MM.1S (cell line): Measurements from ENCODE around the gene ZMIZ1.

Experiments used
- CTCF ChIP-seq: fragments of 300-600 bp; sonication (generic); IDR thresholded peaks from 2 replicates; pipeline ENCODE4 v1.5.1; 2016; ENCODE audit warnings: antibody characterized with exemption, low read length, mixed read lengths
- EZH2 ChIP-seq: fragments of 300-600 bp; sonication (generic); optimal IDR thresholded peaks from 2 replicates; pipeline ENCODE3; 2017; ENCODE audit warnings: low read depth, mild to moderate bottlenecking, antibody characterized with exemption, low read length, mixed read lengths

DNA sequence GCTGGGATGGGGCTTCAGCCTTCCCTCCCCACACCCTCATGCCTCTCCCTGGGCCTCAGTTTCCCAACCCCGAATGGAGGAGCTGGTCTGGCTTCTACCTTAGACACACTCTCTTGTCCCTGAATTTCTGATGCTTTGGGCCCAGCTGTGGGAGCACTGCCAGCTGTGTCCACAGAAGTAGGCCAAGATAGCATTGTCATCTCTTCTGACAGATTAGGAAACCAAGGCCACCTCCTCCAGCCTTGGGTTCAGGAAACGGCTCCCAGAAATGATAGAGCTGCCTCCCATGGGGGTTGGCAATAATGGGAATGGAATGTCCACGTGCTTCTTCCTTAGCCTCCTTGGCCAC, 279.8 kb downstream of the ZMIZ1 start:
- TF ChIP-seq CTCF (no peak), EZH2 (no peak)
